H1 (cell line): ENCODE data around the gene PAK2. TPM values are rescaled to one million over a fixed set of nuclear protein-coding genes. Genes with fewer than 3 reads are reported as not detected.

Experiments
- CTCF ChIA-PET: fragments of 300-600 bp; sonication (Branson Sonifier 250); formaldehyde crosslinking; loops from one replicate; lab custom pipeline; 2021; ENCODE audit not compliant: partially characterized antibody; lab: Charles Lee
- POLR2A ChIA-PET: fragments of 300-600 bp; sonication (Branson Sonifier 250); formaldehyde crosslinking; loops from one replicate; lab custom pipeline; 2021; ENCODE audit warnings: inconsistent platforms; ENCODE audit not compliant: partially characterized antibody; lab: Charles Lee
- DNase-seq, 2 experiments: peaks; one replicate each; pipeline versions ENCODE4 v3.0.0 to v3.0.0-alpha.2; 2010 to 2022; ENCODE audit warnings: low spot score in 2 of 2, low read depth in 1 of 2, mixed read lengths in 1 of 2
- FAIRE-seq: peaks from 2 replicates; lab custom pipeline; 2011; peaks lifted over from hg19 to GRCh38; lab: Jason Lieb, UNC
- H2AFZ ChIP-seq: 2 replicates; pipeline ENCODE4 v1.8.1; 2012; ENCODE audit warnings: low read length, inconsistent platforms
- H2AK5ac ChIP-seq: 2 replicates; pipeline ENCODE4 v1.6.1; 2013; ENCODE audit warnings: low read depth, low read length
- H2BK120ac ChIP-seq: replicated peaks from 2 replicates; pipeline ENCODE3; 2013; ENCODE audit warnings: low read depth, low read length, inconsistent platforms
- H2BK12ac ChIP-seq: 2 replicates; pipeline ENCODE4 v1.6.1; 2013; ENCODE audit warnings: low read depth, low read length
- H2BK15ac ChIP-seq: 2 replicates; pipeline ENCODE4 v1.6.1; 2013; ENCODE audit warnings: low read length
- H2BK20ac ChIP-seq: 2 replicates; pipeline ENCODE4 v1.6.1; 2013; ENCODE audit warnings: low read length
- H2BK5ac ChIP-seq: 2 replicates; pipeline ENCODE4 v1.6.1; 2013; ENCODE audit warnings: low read depth, low read length
- H3K14ac ChIP-seq: 2 replicates; pipeline ENCODE4 v1.6.1; 2013; ENCODE audit warnings: inconsistent platforms; ENCODE audit not compliant: insufficient read length
- H3K18ac ChIP-seq: 2 replicates; pipeline ENCODE4 v1.6.1; 2013; ENCODE audit warnings: low read length; ENCODE audit errors: extremely low read depth
- H3K23ac ChIP-seq: 2 replicates; pipeline ENCODE4 v1.6.1; 2013; ENCODE audit warnings: inconsistent platforms; ENCODE audit not compliant: insufficient read length
- H3K23me2 ChIP-seq: 2 replicates; pipeline ENCODE4 v1.6.1; 2013; ENCODE audit warnings: low read depth, low read length
- H3K27ac ChIP-seq: 2 replicates; pipeline ENCODE4 v1.6.1; 2011; ENCODE audit warnings: low read depth, low read length, inconsistent platforms
- H3K27me3 ChIP-seq, 4 experiments: replicated peaks in 1 of 4; 1 replicate in 1 of 4; 2 replicates in 3 of 4; pipeline versions ENCODE4 v1.6.1 to v1.8.1; 2011 to 2013; ENCODE audit warnings: low read length in 3 of 4, mild to moderate bottlenecking in 3 of 4, inconsistent platforms in 2 of 4, mixed read lengths in 2 of 4, moderate library complexity in 1 of 4; ENCODE audit not compliant: control insufficient read depth in 3 of 4, insufficient read depth in 3 of 4; ENCODE audit errors: extremely low read depth in 1 of 4
- H3K36me3 ChIP-seq, 4 experiments: 2 replicates each; pipeline versions ENCODE4 v1.6.1 to v1.8.1; 2011 to 2013; ENCODE audit warnings: mild to moderate bottlenecking in 4 of 4, low read length in 3 of 4, moderate library complexity in 2 of 4, control low read depth in 1 of 4, inconsistent platforms in 1 of 4; ENCODE audit not compliant: insufficient read depth in 4 of 4, control insufficient read depth in 2 of 4
- H3K4ac ChIP-seq: replicated peaks from 2 replicates; pipeline ENCODE3; 2013; ENCODE audit warnings: low read length, low read depth, mixed read lengths, inconsistent platforms; ENCODE audit not compliant: insufficient read length
- H3K4me1 ChIP-seq, 4 experiments: replicated peaks in 1 of 4; 1 replicate in 1 of 4; 2 replicates in 3 of 4; pipeline versions ENCODE4 v1.6.1 to v1.8.1; 2011 to 2013; ENCODE audit warnings: low read length in 3 of 4, inconsistent platforms in 2 of 4, mixed read lengths in 1 of 4; ENCODE audit not compliant: insufficient read depth in 4 of 4, control insufficient read depth in 3 of 4
- H3K4me2 ChIP-seq, 2 experiments: 2 replicates each; pipeline versions ENCODE4 v1.6.1 to v1.8.1; 2011 to 2013; ENCODE audit warnings: low read depth in 2 of 2, low read length in 2 of 2, control low read depth in 1 of 2, inconsistent platforms in 1 of 2, mild to moderate bottlenecking in 1 of 2; ENCODE audit not compliant: insufficient read depth in 1 of 2
- H3K4me3 ChIP-seq, 4 experiments: fragments of 200-600, 300-600 bp in 1 of 4; sonication (generic), shearing (Covaris generic), sonication (Bioruptor Twin) in 1 of 4; 2 replicates each; pipeline versions ENCODE4 v1.5.1 to v1.8.1; 2011 to 2016; ENCODE audit warnings: low read length in 4 of 4, low read depth in 3 of 4, control low read depth in 2 of 4, inconsistent platforms in 2 of 4, mild to moderate bottlenecking in 2 of 4, mixed read lengths in 1 of 4, moderate library complexity in 1 of 4; ENCODE audit not compliant: insufficient read depth in 2 of 4; ENCODE audit errors: extremely low read depth in 1 of 4
- H3K56ac ChIP-seq: replicated peaks from 2 replicates; pipeline ENCODE3; 2013; ENCODE audit warnings: low read depth, mild to moderate bottlenecking, mixed read lengths, low read length, inconsistent platforms; ENCODE audit not compliant: insufficient read length
- H3K79me1 ChIP-seq: 2 replicates; pipeline ENCODE4 v1.6.1; 2013; ENCODE audit warnings: low read depth, low read length, control low read depth
- H3K79me2 ChIP-seq, 2 experiments: 2 replicates each; pipeline versions ENCODE4 v1.6.1 to v1.8.1; 2012 to 2013; ENCODE audit warnings: low read length in 2 of 2, mild to moderate bottlenecking in 2 of 2, inconsistent platforms in 1 of 2; ENCODE audit not compliant: insufficient read depth in 2 of 2, control insufficient read depth in 1 of 2
- H3K9ac ChIP-seq, 4 experiments: replicated peaks in 1 of 4; 1 replicate in 1 of 4; 2 replicates in 3 of 4; pipeline versions ENCODE4 v1.6.1 to v1.8.1; 2011 to 2013; ENCODE audit warnings: low read depth in 3 of 4, low read length in 3 of 4, control low read depth in 2 of 4, mild to moderate bottlenecking in 2 of 4, moderate library complexity in 2 of 4, inconsistent platforms in 1 of 4; ENCODE audit errors: extremely low read depth in 1 of 4
- H3K9me3 ChIP-seq, 2 experiments: 2 replicates each; pipeline versions ENCODE4 v1.6.1 to v1.8.1; 2012 to 2013; ENCODE audit warnings: mild to moderate bottlenecking in 2 of 2, moderate library complexity in 2 of 2, control low read depth in 1 of 2, inconsistent platforms in 1 of 2, low read depth in 1 of 2, low read length in 1 of 2, mixed read lengths in 1 of 2; ENCODE audit not compliant: insufficient read depth in 2 of 2
- H4K20me1 ChIP-seq, 2 experiments: replicated peaks in 1 of 2; 2 replicates each; pipeline versions ENCODE3 to v1.8.1; 2011 to 2013; ENCODE audit warnings: inconsistent platforms in 2 of 2, low read length in 2 of 2, mild to moderate bottlenecking in 1 of 2; ENCODE audit not compliant: insufficient read depth in 2 of 2, control insufficient read depth in 1 of 2
- H4K5ac ChIP-seq: 2 replicates; pipeline ENCODE4 v1.6.1; 2013; ENCODE audit warnings: low read length, low read depth, mixed read lengths, inconsistent platforms; ENCODE audit not compliant: insufficient read length
- H4K8ac ChIP-seq: 2 replicates; pipeline ENCODE4 v1.8.0; 2013; ENCODE audit warnings: mild to moderate bottlenecking, moderate library complexity, low read length, inconsistent platforms; ENCODE audit not compliant: insufficient read depth; ENCODE audit errors: extremely low read depth
- H4K91ac ChIP-seq: replicated peaks from 2 replicates; pipeline ENCODE3; 2013; ENCODE audit warnings: low read length, mixed read lengths, inconsistent platforms; ENCODE audit not compliant: insufficient read length
- HDAC2 ChIP-seq, 2 experiments: fragments of 300-600 bp in 1 of 2; sonication (generic) in 1 of 2; IDR thresholded peaks; 2 replicates each; pipeline ENCODE4 v1.6.1; 2011 to 2012; ENCODE audit warnings: low read depth in 2 of 2, low read length in 2 of 2, mild to moderate bottlenecking in 2 of 2, moderate library complexity in 2 of 2, borderline replicate concordance in 1 of 2, inconsistent platforms in 1 of 2
- JUND ChIP-seq: IDR thresholded peaks from 2 replicates; pipeline ENCODE4 v1.6.1; 2011; ENCODE audit warnings: mild to moderate bottlenecking, improper control_type of control experiment, low read length
- TBP ChIP-seq: IDR thresholded peaks from 2 replicates; pipeline ENCODE4 v1.6.1; 2011; ENCODE audit warnings: low read depth, low read length, improper control_type of control experiment
- TCF12 ChIP-seq: IDR thresholded peaks from 2 replicates; pipeline ENCODE4 v1.6.1; 2011; ENCODE audit warnings: low read depth, mild to moderate bottlenecking, low read length
- USF2 ChIP-seq: IDR thresholded peaks from 2 replicates; pipeline ENCODE4 v1.6.1; 2011; ENCODE audit warnings: low read length, improper control_type of control experiment
- WGBS, 2 experiments: shearing (Covaris generic) in 1 of 2; methylation state at CpG; one replicate each; pipeline versions ENCODE4 v1.1.6 to v1.1.7; 2013 to 2015; ENCODE audit warnings: low lambda C conversion rate in 2 of 2, mixed read lengths in 2 of 2, inconsistent platforms in 1 of 2, low coverage in 1 of 2, missing lambda C conversion rate in 1 of 2; ENCODE audit not compliant: insufficient replicate concordance in 2 of 2, insufficient coverage in 1 of 2, insufficient read length in 1 of 2; ENCODE audit errors: extremely low coverage in 1 of 2, missing lambda C conversion rate in 1 of 2; 5-methylcytosine and 5-hydroxymethylcytosine counted together
- polyA plus RNA-seq, 7 experiments: library from polyadenylated mRNA; depleted of rRNA in 3 of 7; stranded (reverse) in 5 of 7; unstranded in 2 of 7; fragments of >200 nt in 5 of 7; fragments of 200-250 nt in 2 of 7; gene quantifications; 1 replicate in 5 of 7; 2 replicates in 1 of 7; 4 replicates in 1 of 7; pipeline versions ENCODE4 v1.2.1 to v1.2.3, GENCODE V29; 2011 to 2013; ENCODE audit warnings: missing spikeins in 2 of 7, mixed read lengths in 2 of 7
- total RNA-seq: library from RNA; stranded (reverse); fragmentation: NEBNext Ultra II Directional; extraction: Animal tissue kit (Norgen Biotek cat#: 25700); gene quantifications from 2 replicates; pipeline ENCODE4 v1.2.1, GENCODE V29; 2021

The PAK2 gene
- total and polyA plus RNA-seq, 2 of the 8 experiments (the other 6 are each of a cell fraction or from before 2014, with no cell fraction given) = 13.1 to 60.5 TPM

GRCh38 chr3:196810963-196811581 is 71.4 kb downstream of the PAK2 start:
- no peak for FAIRE-seq
- Histone ChIP-seq H3K36me3 (peaks cover 11 to 71% (median 43%) of the 10 kb centered on the region in 4 experiments), H3K23me2 (no peaks in the 10 kb centered on the region), H3K18ac (no peak overlapping the region), H3K4me2 (no peak overlapping the region), H2AK5ac (no peak overlapping the region), H3K4me1 (no peaks in the 10 kb centered on the region), H3K23ac (no peak overlapping the region), H2AFZ (no peak overlapping the region), H4K91ac (no peak overlapping the region), H3K9me3 (no peaks in the 10 kb centered on the region; a peak in 1 of 4 replicates), H3K27me3 (no peaks in the 10 kb centered on the region), H3K4ac (no peak overlapping the region), H3K27ac (no peak overlapping the region), H2BK5ac (no peak overlapping the region), H2BK12ac (no peak overlapping the region), H3K79me1 (no peaks in the 10 kb centered on the region), H3K56ac (no peak overlapping the region), H3K14ac (no peak overlapping the region), H2BK15ac (no peak overlapping the region), H3K4me3 (no peak overlapping the region), H3K79me2 (no peaks in the 10 kb centered on the region), H2BK20ac (no peak overlapping the region), H2BK120ac (no peak overlapping the region), H3K9ac (no peak overlapping the region), H4K5ac (no peak overlapping the region), H4K20me1 (no peaks in the 10 kb centered on the region), H4K8ac (no peak overlapping the region)
- 93% methylated on average over 2 of the region's 3 CpGs; no CpG with 5 or more reads in 1 of the 2 experiments for whole genome bisulfite sequencing, 2 experiments
- ChIA-PET POLR2A (no interaction called here), CTCF (no interaction called here)
- no peak for DNase-seq
- TF ChIP-seq USF2 = no peak
- TF ChIP-seq TBP = no peak
- no peak for TF ChIP-seq TCF12
- TF ChIP-seq HDAC2 (IDR thresholded peaks at IDR 0.05; ENCODE audit: borderline replicate concordance in 1 of 2, low read depth in 2 of 2, low read length in 2 of 2) = no peak
- TF ChIP-seq JUND = no peak
